H1 (cell line): ENCODE measurements around the gene PET100. TPM values are rescaled to one million over a fixed set of nuclear protein-coding genes. Genes with fewer than 3 reads are reported as not detected.

ENCODE experiments used
- CTCF ChIA-PET: fragments of 300-600 bp; sonication (Branson Sonifier 250); formaldehyde crosslinking; loops from one replicate; lab custom pipeline; 2021; ENCODE audit not compliant: partially characterized antibody; lab: Charles Lee
- POLR2A ChIA-PET: fragments of 300-600 bp; sonication (Branson Sonifier 250); formaldehyde crosslinking; loops from one replicate; lab custom pipeline; 2021; ENCODE audit warnings: inconsistent platforms; ENCODE audit not compliant: partially characterized antibody; lab: Charles Lee
- DNase-seq, 2 experiments: peaks; one replicate each; pipeline versions ENCODE4 v3.0.0 to v3.0.0-alpha.2; 2010 to 2022; ENCODE audit warnings: low spot score in 2 of 2, low read depth in 1 of 2, mixed read lengths in 1 of 2
- FAIRE-seq: peaks from 2 replicates; lab custom pipeline; 2011; peaks lifted over from hg19 to GRCh38; lab: Jason Lieb, UNC
- H2AFZ ChIP-seq: 2 replicates; pipeline ENCODE4 v1.8.1; 2012; ENCODE audit warnings: low read length, inconsistent platforms
- H2AK5ac ChIP-seq: 2 replicates; pipeline ENCODE4 v1.6.1; 2013; ENCODE audit warnings: low read depth, low read length
- H2BK120ac ChIP-seq: replicated peaks from 2 replicates; pipeline ENCODE3; 2013; ENCODE audit warnings: low read depth, low read length, inconsistent platforms
- H2BK12ac ChIP-seq: 2 replicates; pipeline ENCODE4 v1.6.1; 2013; ENCODE audit warnings: low read depth, low read length
- H2BK15ac ChIP-seq: 2 replicates; pipeline ENCODE4 v1.6.1; 2013; ENCODE audit warnings: low read length
- H2BK20ac ChIP-seq: 2 replicates; pipeline ENCODE4 v1.6.1; 2013; ENCODE audit warnings: low read length
- H2BK5ac ChIP-seq: 2 replicates; pipeline ENCODE4 v1.6.1; 2013; ENCODE audit warnings: low read depth, low read length
- H3K14ac ChIP-seq: 2 replicates; pipeline ENCODE4 v1.6.1; 2013; ENCODE audit warnings: inconsistent platforms; ENCODE audit not compliant: insufficient read length
- H3K18ac ChIP-seq: 2 replicates; pipeline ENCODE4 v1.6.1; 2013; ENCODE audit warnings: low read length; ENCODE audit errors: extremely low read depth
- H3K23ac ChIP-seq: 2 replicates; pipeline ENCODE4 v1.6.1; 2013; ENCODE audit warnings: inconsistent platforms; ENCODE audit not compliant: insufficient read length
- H3K23me2 ChIP-seq: 2 replicates; pipeline ENCODE4 v1.6.1; 2013; ENCODE audit warnings: low read depth, low read length
- H3K27ac ChIP-seq: 2 replicates; pipeline ENCODE4 v1.6.1; 2011; ENCODE audit warnings: low read depth, low read length, inconsistent platforms
- H3K27me3 ChIP-seq, 4 experiments: replicated peaks in 1 of 4; 1 replicate in 1 of 4; 2 replicates in 3 of 4; pipeline versions ENCODE4 v1.6.1 to v1.8.1; 2011 to 2013; ENCODE audit warnings: low read length in 3 of 4, mild to moderate bottlenecking in 3 of 4, inconsistent platforms in 2 of 4, mixed read lengths in 2 of 4, moderate library complexity in 1 of 4; ENCODE audit not compliant: control insufficient read depth in 3 of 4, insufficient read depth in 3 of 4; ENCODE audit errors: extremely low read depth in 1 of 4
- H3K36me3 ChIP-seq, 4 experiments: 2 replicates each; pipeline versions ENCODE4 v1.6.1 to v1.8.1; 2011 to 2013; ENCODE audit warnings: mild to moderate bottlenecking in 4 of 4, low read length in 3 of 4, moderate library complexity in 2 of 4, control low read depth in 1 of 4, inconsistent platforms in 1 of 4; ENCODE audit not compliant: insufficient read depth in 4 of 4, control insufficient read depth in 2 of 4
- H3K4ac ChIP-seq: replicated peaks from 2 replicates; pipeline ENCODE3; 2013; ENCODE audit warnings: low read length, low read depth, mixed read lengths, inconsistent platforms; ENCODE audit not compliant: insufficient read length
- H3K4me1 ChIP-seq, 4 experiments: replicated peaks in 1 of 4; 1 replicate in 1 of 4; 2 replicates in 3 of 4; pipeline versions ENCODE4 v1.6.1 to v1.8.1; 2011 to 2013; ENCODE audit warnings: low read length in 3 of 4, inconsistent platforms in 2 of 4, mixed read lengths in 1 of 4; ENCODE audit not compliant: insufficient read depth in 4 of 4, control insufficient read depth in 3 of 4
- H3K4me2 ChIP-seq, 2 experiments: 2 replicates each; pipeline versions ENCODE4 v1.6.1 to v1.8.1; 2011 to 2013; ENCODE audit warnings: low read depth in 2 of 2, low read length in 2 of 2, control low read depth in 1 of 2, inconsistent platforms in 1 of 2, mild to moderate bottlenecking in 1 of 2; ENCODE audit not compliant: insufficient read depth in 1 of 2
- H3K4me3 ChIP-seq, 4 experiments: fragments of 200-600, 300-600 bp in 1 of 4; sonication (generic), shearing (Covaris generic), sonication (Bioruptor Twin) in 1 of 4; 2 replicates each; pipeline versions ENCODE4 v1.5.1 to v1.8.1; 2011 to 2016; ENCODE audit warnings: low read length in 4 of 4, low read depth in 3 of 4, control low read depth in 2 of 4, inconsistent platforms in 2 of 4, mild to moderate bottlenecking in 2 of 4, mixed read lengths in 1 of 4, moderate library complexity in 1 of 4; ENCODE audit not compliant: insufficient read depth in 2 of 4; ENCODE audit errors: extremely low read depth in 1 of 4
- H3K56ac ChIP-seq: replicated peaks from 2 replicates; pipeline ENCODE3; 2013; ENCODE audit warnings: low read depth, mild to moderate bottlenecking, mixed read lengths, low read length, inconsistent platforms; ENCODE audit not compliant: insufficient read length
- H3K79me1 ChIP-seq: 2 replicates; pipeline ENCODE4 v1.6.1; 2013; ENCODE audit warnings: low read depth, low read length, control low read depth
- H3K79me2 ChIP-seq, 2 experiments: 2 replicates each; pipeline versions ENCODE4 v1.6.1 to v1.8.1; 2012 to 2013; ENCODE audit warnings: low read length in 2 of 2, mild to moderate bottlenecking in 2 of 2, inconsistent platforms in 1 of 2; ENCODE audit not compliant: insufficient read depth in 2 of 2, control insufficient read depth in 1 of 2
- H3K9ac ChIP-seq, 4 experiments: replicated peaks in 1 of 4; 1 replicate in 1 of 4; 2 replicates in 3 of 4; pipeline versions ENCODE4 v1.6.1 to v1.8.1; 2011 to 2013; ENCODE audit warnings: low read depth in 3 of 4, low read length in 3 of 4, control low read depth in 2 of 4, mild to moderate bottlenecking in 2 of 4, moderate library complexity in 2 of 4, inconsistent platforms in 1 of 4; ENCODE audit errors: extremely low read depth in 1 of 4
- H3K9me3 ChIP-seq, 2 experiments: 2 replicates each; pipeline versions ENCODE4 v1.6.1 to v1.8.1; 2012 to 2013; ENCODE audit warnings: mild to moderate bottlenecking in 2 of 2, moderate library complexity in 2 of 2, control low read depth in 1 of 2, inconsistent platforms in 1 of 2, low read depth in 1 of 2, low read length in 1 of 2, mixed read lengths in 1 of 2; ENCODE audit not compliant: insufficient read depth in 2 of 2
- H4K20me1 ChIP-seq, 2 experiments: replicated peaks in 1 of 2; 2 replicates each; pipeline versions ENCODE3 to v1.8.1; 2011 to 2013; ENCODE audit warnings: inconsistent platforms in 2 of 2, low read length in 2 of 2, mild to moderate bottlenecking in 1 of 2; ENCODE audit not compliant: insufficient read depth in 2 of 2, control insufficient read depth in 1 of 2
- H4K5ac ChIP-seq: 2 replicates; pipeline ENCODE4 v1.6.1; 2013; ENCODE audit warnings: low read length, low read depth, mixed read lengths, inconsistent platforms; ENCODE audit not compliant: insufficient read length
- H4K8ac ChIP-seq: 2 replicates; pipeline ENCODE4 v1.8.0; 2013; ENCODE audit warnings: mild to moderate bottlenecking, moderate library complexity, low read length, inconsistent platforms; ENCODE audit not compliant: insufficient read depth; ENCODE audit errors: extremely low read depth
- H4K91ac ChIP-seq: replicated peaks from 2 replicates; pipeline ENCODE3; 2013; ENCODE audit warnings: low read length, mixed read lengths, inconsistent platforms; ENCODE audit not compliant: insufficient read length
- BRCA1 ChIP-seq: IDR thresholded peaks from 2 replicates; pipeline ENCODE4 v1.6.1; 2012; ENCODE audit warnings: low read depth, low read length, improper control_type of control experiment
- CEBPB ChIP-seq: IDR thresholded peaks from 2 replicates; pipeline ENCODE4 v1.6.1; 2012; ENCODE audit warnings: low read depth, low read length
- CREB1 ChIP-seq: IDR thresholded peaks from 2 replicates; pipeline ENCODE4 v1.6.1; 2012; ENCODE audit warnings: inconsistent platforms
- EP300 ChIP-seq, 2 experiments: IDR thresholded peaks; 1 replicate in 1 of 2; 2 replicates in 1 of 2; pipeline ENCODE4 v1.6.1; 2011 to 2012; ENCODE audit warnings: low read depth in 2 of 2, low read length in 2 of 2, mild to moderate bottlenecking in 2 of 2, borderline replicate concordance in 1 of 2, inconsistent platforms in 1 of 2, moderate library complexity in 1 of 2
- POLR2AphosphoS5 ChIP-seq: IDR thresholded peaks from 2 replicates; pipeline ENCODE4 v1.6.1; 2011; ENCODE audit warnings: low read depth, low read length
- RAD21 ChIP-seq, 2 experiments: IDR thresholded peaks in 1 of 2; conservative IDR thresholded peaks in 1 of 2; 2 replicates each; pipeline ENCODE4 v1.6.1; 2011; ENCODE audit warnings: low read depth in 2 of 2, low read length in 2 of 2, improper control_type of control experiment in 1 of 2, inconsistent platforms in 1 of 2, mild to moderate bottlenecking in 1 of 2, moderate library complexity in 1 of 2
- RXRA ChIP-seq: IDR thresholded peaks from 2 replicates; pipeline ENCODE4 v1.6.1; 2011; ENCODE audit warnings: low read depth, mild to moderate bottlenecking, low read length, moderate library complexity; ENCODE audit not compliant: insufficient read depth
- SP1 ChIP-seq: IDR thresholded peaks from 2 replicates; pipeline ENCODE4 v1.6.1; 2011; ENCODE audit warnings: low read depth, low read length
- SRF ChIP-seq: IDR thresholded peaks from 2 replicates; pipeline ENCODE4 v1.6.1; 2011; ENCODE audit warnings: mild to moderate bottlenecking, low read depth, low read length, moderate library complexity
- TAF7 ChIP-seq: optimal IDR thresholded peaks from 2 replicates; pipeline ENCODE3; 2011; ENCODE audit warnings: low read depth, mild to moderate bottlenecking, inconsistent platforms, low read length, moderate library complexity, borderline replicate concordance
- TBP ChIP-seq: IDR thresholded peaks from 2 replicates; pipeline ENCODE4 v1.6.1; 2011; ENCODE audit warnings: low read depth, low read length, improper control_type of control experiment
- WGBS, 2 experiments: shearing (Covaris generic) in 1 of 2; methylation state at CpG; one replicate each; pipeline versions ENCODE4 v1.1.6 to v1.1.7; 2013 to 2015; ENCODE audit warnings: low lambda C conversion rate in 2 of 2, mixed read lengths in 2 of 2, inconsistent platforms in 1 of 2, low coverage in 1 of 2, missing lambda C conversion rate in 1 of 2; ENCODE audit not compliant: insufficient replicate concordance in 2 of 2, insufficient coverage in 1 of 2, insufficient read length in 1 of 2; ENCODE audit errors: extremely low coverage in 1 of 2, missing lambda C conversion rate in 1 of 2; 5-methylcytosine and 5-hydroxymethylcytosine counted together
- polyA plus RNA-seq, 7 experiments: library from polyadenylated mRNA; depleted of rRNA in 3 of 7; stranded (reverse) in 5 of 7; unstranded in 2 of 7; fragments of >200 nt in 5 of 7; fragments of 200-250 nt in 2 of 7; gene quantifications; 1 replicate in 5 of 7; 2 replicates in 1 of 7; 4 replicates in 1 of 7; pipeline versions ENCODE4 v1.2.1 to v1.2.3, GENCODE V29; 2011 to 2013; ENCODE audit warnings: missing spikeins in 2 of 7, mixed read lengths in 2 of 7
- total RNA-seq: library from RNA; stranded (reverse); fragmentation: NEBNext Ultra II Directional; extraction: Animal tissue kit (Norgen Biotek cat#: 25700); gene quantifications from 2 replicates; pipeline ENCODE4 v1.2.1, GENCODE V29; 2021

Gene PET100
- total and polyA plus RNA-seq, 2 of the 8 experiments (the other 6 are each of a cell fraction or from before 2014, with no cell fraction given) = 80.8 to 105 TPM

DNA sequence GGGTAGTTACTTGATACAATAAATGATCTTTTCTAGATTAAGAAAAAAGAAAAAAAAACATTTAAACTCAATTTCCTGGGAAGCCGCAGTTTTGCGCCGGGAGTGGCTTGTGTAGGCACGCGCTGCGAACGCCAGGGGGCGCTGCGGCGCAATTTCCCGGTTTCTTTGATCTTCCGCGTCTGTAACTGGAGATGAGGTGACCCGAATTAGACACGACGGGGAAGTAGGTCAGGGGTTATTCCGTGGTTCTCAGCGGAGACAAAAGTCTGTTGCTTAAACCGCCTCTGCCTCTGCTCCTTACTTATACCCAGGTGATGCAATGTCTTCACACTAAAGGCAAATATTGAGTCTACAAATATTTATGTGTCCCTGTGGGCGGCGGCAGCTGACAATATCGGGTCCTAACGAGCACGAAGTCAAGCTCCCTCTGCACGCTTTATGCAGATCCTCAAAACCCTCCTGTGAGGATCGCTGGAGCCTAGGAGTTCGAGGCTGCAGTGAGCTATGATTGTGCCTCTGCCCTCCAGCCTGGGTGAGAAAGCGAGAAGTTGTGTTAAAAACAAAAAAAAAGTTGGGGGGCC, 22.6 kb downstream of the PET100 start:
- Histone ChIP-seq H2BK12ac (no peak overlapping the region), H2AK5ac (no peak overlapping the region), H3K27ac (no peak overlapping the region), H2BK5ac (no peak overlapping the region), H3K36me3 (0 out of 8 replicates have a peak, but pooled peaks cover 0 to under 1% (median 0%) of the 10 kb centered on the region in 4 experiments), H3K23me2 (0 out of 2 replicates have a peak, but pooled peaks cover 2% of the 10 kb centered on the region), H3K4me3 (peak overlapping the region in 2 of 4 experiments; percentile 0 to 45; a peak in 2 of 8 replicates), H3K4ac (no peak overlapping the region), H3K23ac (no peak overlapping the region), H2BK20ac (no peak overlapping the region), H3K79me1 (no peaks in the 10 kb centered on the region), H2BK15ac (no peak overlapping the region), H2AFZ (0 out of 2 replicates have a peak overlapping the region, but pooled peaks have one; percentile 62), H4K8ac (no peak overlapping the region), H2BK120ac (no peak overlapping the region), H3K27me3 (peaks cover 2 to 18% (median 6%) of the 10 kb centered on the region in 4 experiments), H3K56ac (no peak overlapping the region), H3K4me1 (peaks cover 0 to 2% (median 0%) of the 10 kb centered on the region in 4 experiments; a peak in 4 of 7 replicates), H3K14ac (no peak overlapping the region), H3K9me3 (no peaks in the 10 kb centered on the region), H4K91ac (no peak overlapping the region), H3K18ac (no peak overlapping the region), H4K20me1 (peaks cover 0 to 1% of the 10 kb centered on the region in 2 experiments), H3K4me2 (peak overlapping the region; percentile 50 to 70), H4K5ac (no peak overlapping the region), H3K9ac (no peak overlapping the region), H3K79me2 (no peaks in the 10 kb centered on the region)
- DNase-seq (peak; percentile 49 to 99), FAIRE-seq (peak; percentile 74)
- WGBS, 2 experiments = 16% methylated on average over 28 of the region's 28 CpGs; no CpG with 5 or more reads in 1 of the 2 experiments
- POLR2A ChIA-PET = interaction anchor here (1.6 kb wide), 1 partner anchor 11 kb away, joined by 7 read pairs; no protein-coding TSS in a partner anchor
- CTCF ChIA-PET = interaction anchor here (0.6 to 3.1 kb wide), 20 partner anchors 9 to 503 kb away, joined by 3 to 13 read pairs (median 4); partner anchors contain the start of genes RETN, STXBP2 and TRAPPC5
- TF ChIP-seq TBP = no peak
- TF ChIP-seq SP1 = peak; percentile 77
- peak; percentile 58 to 59 for TF ChIP-seq RAD21 (IDR thresholded peaks at IDR 0.05 in 1 of 2, conservative IDR thresholded peaks at IDR 0.05 in 1 of 2; ENCODE audit: low read depth in 2 of 2, low read length in 2 of 2)
- peak; percentile 34 for TF ChIP-seq TAF7
- no peak for TF ChIP-seq EP300 (IDR thresholded peaks at IDR 0.05; ENCODE audit: borderline replicate concordance in 1 of 2, low read depth in 2 of 2, low read length in 2 of 2)
- peak; percentile 97 for TF ChIP-seq RXRA
- peak; percentile 78 for TF ChIP-seq CEBPB
- no peak for TF ChIP-seq BRCA1
- TF ChIP-seq POLR2AphosphoS5 = peak; percentile 21; the same call in 1 of the 2 replicates
- peak; percentile 72 for TF ChIP-seq CREB1
- TF ChIP-seq SRF = no peak
